ENCODE measurements around the gene TCERG1L.
"Not testable (repeated sequence)": the region's sequence is repeated elsewhere in the genome, so short reads cannot be mapped to it uniquely, and the experiment has no call there.

Gene TCERG1L

DNA sequence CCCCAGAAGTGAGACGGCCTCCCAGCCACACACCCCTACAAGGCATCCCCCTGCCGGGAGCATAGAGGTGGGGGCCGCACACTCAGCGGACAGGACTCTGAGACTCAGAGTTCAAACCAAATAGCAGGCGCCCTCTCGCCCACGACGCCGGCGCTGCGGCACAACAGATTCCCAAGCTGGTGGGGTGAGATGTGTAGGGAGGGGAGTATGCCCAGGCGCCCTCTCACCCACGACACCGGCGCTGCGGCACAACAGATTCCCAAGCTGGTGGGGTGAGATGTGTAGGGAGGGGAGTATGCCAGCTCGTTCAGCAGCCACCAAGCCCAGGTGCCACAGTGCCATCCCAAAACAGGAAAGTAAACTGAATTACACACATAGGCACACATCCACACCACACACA lies 64.7 kb downstream of the TCERG1L start:
- no peak for DNase-seq

DNA sequence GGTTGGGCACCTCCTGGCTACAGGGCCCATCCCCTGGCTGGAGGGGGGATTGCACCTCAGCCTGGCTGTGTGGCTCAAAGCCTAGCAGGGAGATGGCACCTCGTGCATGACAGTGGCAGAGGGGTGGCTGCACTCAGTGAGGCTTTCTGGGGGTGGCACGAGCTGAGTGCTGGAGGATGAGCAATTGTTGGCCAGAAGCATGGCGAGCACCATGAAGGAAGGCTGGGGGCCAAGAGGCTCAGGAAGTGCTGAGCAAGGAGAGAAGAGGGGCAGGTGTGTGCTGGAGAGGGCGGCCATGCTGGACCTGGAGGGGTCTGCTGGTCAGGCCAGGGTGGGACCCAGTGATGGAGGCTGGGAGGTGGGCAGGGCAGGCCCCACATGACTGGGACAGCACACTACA lies 65.4 kb downstream of the TCERG1L start:
- DNase-seq = no peak

DNA sequence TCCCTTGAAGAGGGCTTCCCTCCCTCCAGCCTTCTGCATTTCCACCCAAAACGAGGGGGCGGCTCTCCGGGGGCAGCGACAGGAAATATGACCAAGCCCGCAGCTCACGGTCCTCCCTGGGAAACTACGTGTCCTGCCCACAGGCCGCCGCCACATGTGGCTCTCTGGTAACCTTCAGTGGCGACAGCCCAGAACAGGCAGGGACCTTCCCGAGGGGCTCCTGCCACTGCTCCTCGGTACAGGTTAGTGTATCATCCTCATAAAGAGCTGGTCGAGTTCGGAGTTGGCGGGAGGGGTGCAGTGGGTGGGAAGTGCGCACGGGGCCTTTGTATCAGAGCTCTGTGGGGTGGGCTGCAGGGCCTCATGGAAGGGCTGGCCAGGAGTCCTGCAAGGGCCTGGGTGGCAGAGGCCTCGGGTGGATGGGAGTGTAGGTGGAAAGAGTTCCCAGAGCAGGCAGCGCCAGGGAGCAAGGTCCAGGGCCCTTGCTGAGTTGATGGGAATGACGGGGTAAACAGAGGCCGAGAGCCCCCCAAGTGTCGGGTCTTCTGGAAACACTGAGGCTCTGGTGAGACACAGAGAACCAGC lies 66.0 kb downstream of the TCERG1L start:
- no peak for DNase-seq

DNA sequence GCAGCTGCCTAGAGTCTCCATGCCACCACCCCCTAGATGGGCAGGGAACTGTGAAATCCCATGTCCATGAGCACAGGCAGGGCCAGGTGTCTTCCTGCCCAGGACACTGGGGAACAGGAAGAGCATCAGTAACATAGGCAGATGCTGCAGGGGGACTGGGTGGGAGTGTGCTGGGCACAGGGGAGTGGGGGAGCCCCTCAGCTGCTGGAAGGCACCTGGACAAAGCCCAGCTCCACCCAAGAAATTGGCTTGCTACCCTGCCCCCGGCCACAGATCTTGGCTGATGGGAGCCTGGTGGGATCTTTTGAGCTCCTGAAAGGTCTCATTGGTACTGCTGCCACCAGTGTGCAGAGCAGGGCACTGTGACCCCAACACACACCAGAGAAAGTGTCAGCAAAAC lies 66.7 kb downstream of the TCERG1L start:
- DNase-seq = no peak

DNA sequence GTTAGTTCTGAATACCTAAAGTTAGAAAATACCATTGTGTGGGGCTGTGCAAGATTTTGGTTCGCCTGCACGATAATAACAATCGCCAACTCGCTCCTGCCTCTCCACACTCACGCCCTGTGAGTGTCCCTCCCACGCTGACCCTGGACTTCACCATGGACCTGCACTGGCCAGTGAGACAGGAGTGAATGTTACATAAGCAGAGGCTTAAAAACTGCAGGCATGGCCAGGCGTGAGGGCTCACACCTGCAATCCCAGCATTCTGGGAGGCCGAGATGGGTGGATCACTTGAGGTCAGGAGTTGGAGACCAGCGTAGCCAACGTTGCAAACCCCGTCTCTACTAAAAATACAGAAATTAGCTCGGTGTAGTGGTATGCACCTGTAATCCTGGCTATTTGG lies 68.4 kb downstream of the TCERG1L start:
- DNase-seq = no peak

DNA sequence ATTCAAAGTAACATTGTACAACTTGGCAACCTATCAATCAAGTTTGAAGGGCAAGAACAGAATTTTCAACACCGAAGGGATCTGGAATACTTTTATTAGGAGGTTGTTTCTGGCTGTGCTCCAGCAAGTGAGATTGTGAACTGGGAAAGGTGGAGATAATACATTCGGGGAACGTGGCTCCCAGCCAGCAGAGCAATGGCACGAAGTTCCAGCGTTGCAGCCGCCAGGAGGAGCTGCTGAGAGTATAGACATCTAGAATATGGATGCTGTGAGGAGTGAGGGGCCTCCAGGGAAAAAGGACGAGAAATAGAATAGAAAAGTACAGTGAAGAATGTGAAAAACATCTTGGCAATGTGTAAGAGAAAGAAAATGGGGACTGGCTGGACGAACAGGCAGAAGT lies 69.5 kb downstream of the TCERG1L start:
- DNase-seq = no peak

DNA sequence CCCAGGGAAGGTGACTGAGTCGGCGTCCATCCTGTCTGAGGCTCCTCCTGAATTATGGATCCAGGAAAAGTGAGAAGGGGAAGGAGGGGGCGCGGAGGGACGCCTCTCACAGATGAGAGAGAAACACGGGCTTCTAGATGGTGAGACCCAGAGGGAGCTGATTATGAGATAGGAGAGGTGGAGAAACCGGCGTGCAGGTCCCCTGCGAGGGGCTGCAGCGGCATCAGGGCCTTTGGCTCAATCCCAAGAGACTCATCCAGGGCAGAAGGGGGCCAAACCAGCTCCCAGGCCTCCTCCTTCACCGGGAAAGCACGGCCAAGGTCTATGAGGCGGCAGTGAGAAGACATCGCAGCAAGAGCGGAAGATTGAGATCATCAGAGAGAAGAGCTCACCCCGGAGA lies 70.8 kb downstream of the TCERG1L start:
- no peak for DNase-seq

DNA sequence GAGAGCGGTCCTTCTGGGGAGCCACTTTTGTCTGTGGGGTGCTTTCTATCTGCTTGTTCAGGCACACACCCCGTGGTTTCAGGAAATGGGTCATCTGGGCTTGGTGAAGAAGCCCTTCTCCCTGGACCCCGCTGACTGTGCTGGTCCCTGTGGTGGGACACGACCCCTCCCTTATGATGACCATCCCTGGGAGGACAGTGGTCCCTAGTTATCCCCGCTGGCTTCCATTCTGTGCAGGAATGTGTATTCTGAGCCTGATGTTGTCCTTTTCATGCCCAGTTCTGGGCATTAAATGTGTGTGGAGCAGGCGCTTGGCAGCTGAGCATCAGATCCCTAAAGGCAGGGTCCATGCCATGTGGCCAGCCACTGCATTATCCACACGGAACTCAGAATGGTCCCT lies 71.6 kb downstream of the TCERG1L start:
- DNase-seq = no peak

DNA sequence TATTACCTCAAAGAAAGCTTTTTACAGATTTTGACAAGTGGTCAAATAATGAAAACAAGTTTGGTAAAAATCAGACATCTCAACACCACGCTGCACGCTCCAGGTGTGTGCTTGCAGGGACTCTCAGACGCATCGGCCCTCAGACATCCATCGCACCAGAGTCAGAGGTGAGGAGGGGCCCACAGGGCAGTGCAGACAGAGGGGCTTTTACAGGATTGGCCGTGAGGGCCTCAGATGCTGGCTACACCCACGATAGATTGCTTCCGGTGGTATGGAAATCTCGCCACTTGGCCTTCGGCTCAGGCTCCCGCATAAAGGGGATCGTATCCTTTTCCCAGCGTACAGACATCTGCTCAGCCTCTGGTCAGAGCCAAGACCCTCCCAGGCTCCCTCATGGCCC lies 72.1 kb downstream of the TCERG1L start:
- DNase-seq = no peak

DNA sequence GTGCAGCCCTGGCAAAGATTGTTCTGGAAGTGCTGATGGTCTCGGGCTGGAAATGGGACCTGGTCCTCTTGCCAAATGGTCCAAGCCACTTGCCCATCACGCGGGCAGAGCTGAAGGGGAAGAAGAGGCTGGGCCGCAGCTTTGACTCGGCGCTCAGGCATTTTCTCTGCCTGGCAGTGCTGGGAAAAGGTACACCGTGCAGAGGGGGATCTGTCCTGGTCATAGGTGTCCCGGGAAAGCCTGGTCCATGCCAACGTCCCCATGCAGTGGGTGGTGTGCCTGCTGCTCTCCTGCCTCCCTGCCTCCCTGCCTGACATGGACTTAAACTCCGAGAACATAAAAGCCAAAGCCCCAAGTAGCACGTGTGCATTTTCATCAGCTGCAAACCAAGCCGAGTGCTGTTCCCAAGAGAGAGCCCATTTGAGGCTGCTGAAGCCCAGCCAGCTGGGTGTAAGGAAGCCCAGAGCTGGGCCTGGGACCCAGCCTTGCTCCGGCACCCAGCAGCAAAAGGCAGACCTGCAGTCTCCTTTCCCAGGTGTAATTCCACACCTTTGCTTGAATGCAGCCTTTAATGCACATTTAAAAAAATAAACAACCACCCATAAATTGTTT lies 72.7 kb downstream of the TCERG1L start:
- no peak for DNase-seq

DNA sequence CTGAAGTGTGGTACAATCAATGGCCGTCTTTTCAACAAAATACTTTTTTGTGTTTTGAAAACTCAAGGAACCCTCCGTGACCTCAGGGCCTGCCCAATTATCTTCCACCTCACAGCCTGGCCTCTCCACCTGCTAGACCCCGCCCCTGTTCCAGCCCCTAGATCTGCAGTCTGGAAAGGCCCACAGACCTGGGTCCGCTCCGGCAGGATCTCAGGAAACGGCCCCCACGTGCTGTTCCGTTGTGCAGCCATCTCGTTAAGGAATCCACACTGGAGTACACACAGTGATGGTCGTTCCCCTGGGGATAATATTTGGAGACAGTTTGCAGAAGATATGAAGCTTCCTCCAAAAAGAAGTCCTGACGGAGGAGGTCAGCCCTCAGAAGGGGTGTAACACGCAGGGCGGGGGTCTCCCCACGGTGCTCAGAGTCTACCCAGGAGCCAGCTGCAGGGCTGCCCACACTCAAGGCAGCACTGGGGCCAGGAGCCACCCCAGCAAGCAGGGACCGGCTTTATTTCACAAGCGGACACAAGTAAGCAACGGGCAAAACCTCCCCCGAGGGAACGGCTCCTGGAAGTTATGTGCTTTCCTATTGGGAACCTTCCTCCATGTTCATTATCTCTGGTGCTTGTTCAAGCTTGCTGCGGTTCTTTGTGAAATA lies 73.4 kb downstream of the TCERG1L start:
- no peak for DNase-seq

DNA sequence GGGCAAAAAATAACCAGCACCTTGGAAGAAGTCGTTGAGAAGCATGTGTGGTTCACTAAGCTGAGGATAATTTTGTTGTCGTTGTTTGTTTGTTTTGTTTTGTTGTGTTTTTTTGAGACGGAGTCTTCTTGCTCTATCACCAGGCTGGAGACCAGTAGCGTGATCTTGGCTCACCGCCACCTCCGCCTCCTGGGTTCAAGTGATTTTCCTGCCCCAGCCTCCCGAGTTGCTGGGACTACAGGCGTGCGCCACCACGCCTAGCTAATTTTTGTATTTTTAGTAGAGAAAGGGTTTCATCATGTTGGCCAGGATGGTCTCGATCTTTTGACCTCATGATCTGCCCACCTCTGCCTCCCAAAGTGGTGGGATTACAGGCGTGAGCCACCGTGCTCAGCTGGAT lies 76.9 kb downstream of the TCERG1L start:
- DNase-seq = not testable (repeated sequence)

DNA sequence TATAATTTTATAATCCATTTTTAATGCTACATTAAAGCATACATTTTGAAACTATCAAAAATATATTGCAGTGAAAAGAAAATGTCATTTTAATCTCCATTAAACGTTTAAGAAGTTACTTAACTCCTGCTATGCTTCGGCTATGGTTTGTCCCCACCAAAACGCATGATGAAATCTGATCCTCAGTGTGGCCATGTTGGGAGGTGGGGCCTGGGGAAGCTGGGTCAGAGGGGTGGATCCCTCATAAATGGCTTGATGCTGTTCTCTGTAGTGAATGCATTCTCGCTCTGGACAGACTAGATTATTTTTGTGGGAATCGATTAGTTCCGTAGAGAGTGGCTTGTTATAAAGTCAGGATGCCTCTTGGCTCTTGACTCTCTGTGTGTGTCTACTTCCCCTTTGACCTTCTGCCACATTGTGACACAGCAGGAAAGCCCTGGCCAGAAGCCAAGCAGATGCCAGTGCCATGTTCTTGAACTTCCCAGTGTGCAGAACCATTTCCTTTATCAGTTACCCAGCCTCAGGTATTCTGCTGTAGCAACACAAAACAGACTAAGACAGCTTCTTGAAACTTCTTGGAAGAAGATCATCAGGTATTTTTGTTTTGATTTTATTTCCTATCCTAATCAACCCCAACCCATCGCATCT lies 77.8 kb downstream of the TCERG1L start:
- no peak for DNase-seq

DNA sequence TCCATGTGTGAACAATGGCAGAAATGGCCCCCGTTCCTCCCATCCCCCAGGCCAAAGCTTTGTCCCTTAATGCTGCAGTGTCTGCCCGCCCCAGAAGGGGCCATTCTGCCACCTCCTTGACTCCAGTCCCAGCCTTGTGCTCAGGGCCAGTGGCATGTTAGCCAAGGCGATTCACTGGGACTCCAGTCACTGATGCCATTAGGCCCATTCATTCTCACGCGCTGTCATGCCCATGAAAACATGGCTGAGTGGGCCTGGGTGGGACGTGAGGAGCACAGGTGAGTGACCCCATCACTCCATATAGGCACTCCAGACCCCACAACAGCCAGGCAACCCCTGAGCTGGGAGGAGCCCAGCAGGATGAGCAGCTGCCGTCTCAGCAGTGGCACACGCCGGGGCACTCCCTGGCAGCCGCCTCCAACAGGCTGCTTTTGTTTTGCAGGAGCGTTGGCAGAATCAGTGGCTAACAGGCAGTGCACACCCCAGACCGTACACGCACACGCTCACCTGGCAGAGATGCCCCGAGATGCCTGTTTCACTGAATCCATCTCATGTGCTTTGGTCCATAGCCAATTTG lies 79.5 kb downstream of the TCERG1L start:
- no peak for DNase-seq

DNA sequence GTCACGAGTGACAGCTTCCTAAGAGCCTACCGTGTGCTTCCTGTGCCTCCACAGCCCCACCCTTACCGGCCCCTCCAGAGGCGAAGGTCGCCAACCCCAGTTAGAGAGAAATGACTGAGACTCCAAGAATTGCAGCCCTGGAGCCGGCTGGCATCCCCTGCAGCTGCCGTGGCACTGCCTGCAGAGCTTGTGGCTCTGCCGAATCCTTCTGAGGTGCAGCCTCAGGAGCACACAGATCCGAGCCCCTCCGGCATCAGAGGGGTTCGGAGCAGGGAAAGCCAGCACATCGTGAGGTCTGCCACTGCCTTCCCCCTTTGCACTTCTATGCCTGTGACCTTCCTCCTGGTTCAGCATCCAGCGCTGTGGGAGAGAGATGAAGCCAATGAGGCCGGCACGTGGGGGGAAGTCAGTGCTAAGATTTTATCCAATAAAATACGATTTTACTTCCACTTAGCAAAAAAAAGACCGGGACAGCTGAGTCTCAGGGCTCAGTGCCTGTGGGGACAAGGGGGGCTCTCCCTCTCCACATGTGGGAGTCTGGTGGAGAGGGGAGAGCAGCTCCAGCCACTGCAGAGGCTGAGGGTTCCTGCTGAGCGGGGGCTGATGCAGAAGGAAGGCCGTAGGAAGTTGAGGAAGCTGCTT lies 80.1 kb downstream of the TCERG1L start:
- no peak for DNase-seq

DNA sequence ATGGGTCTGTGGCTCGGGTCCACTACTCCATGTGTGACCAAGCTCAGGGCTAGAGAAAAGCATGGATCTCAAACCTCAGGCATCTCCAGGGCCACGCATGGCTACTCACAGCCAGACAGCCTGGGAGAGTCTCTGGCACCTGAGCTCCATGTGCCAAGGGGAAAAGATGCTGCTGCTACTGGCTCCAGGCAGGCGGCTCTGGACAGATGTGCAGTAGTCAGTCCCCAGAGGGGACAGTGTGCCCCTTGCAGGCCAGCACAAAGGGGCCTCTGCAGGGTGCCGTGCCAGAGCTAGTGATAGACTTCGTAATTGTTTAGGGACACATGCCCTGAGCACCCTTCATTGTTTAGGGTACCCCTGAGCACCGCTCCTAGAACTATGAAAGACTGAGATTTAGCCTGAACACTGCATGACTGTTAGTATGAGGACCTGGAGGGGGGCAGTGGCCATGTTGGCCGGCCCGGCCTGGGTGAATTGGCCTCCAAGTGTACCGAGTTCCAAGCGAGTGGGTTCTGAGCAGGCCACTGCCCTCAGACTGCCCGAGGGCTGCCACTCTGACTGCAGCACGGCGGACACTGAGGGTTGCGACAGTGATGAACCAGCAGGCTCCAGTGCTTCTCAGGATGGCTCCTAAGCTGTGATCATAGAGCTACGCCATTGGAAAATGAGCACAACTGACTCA lies 80.7 kb downstream of the TCERG1L start:
- DNase-seq = no peak

DNA sequence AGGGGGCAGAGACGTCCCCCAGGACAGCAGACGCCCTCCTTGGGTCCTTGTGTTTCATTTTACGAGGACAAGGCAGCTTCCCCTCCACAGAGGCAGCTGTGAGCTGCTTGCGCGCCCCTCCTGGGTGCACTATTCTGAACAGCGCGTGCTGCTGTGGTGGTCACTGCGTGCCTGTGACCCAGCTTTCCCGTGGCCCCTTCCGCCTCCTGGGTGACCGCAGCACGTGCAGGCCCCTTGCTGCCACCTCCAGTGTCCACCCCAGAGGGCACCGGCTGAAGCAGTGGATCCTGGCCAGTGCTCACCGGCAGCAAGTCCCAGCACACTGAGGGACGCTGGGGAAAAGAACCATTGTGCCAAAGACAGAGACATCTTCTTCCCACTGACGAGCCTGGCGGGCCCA lies 81.4 kb downstream of the TCERG1L start:
- no peak for DNase-seq

DNA sequence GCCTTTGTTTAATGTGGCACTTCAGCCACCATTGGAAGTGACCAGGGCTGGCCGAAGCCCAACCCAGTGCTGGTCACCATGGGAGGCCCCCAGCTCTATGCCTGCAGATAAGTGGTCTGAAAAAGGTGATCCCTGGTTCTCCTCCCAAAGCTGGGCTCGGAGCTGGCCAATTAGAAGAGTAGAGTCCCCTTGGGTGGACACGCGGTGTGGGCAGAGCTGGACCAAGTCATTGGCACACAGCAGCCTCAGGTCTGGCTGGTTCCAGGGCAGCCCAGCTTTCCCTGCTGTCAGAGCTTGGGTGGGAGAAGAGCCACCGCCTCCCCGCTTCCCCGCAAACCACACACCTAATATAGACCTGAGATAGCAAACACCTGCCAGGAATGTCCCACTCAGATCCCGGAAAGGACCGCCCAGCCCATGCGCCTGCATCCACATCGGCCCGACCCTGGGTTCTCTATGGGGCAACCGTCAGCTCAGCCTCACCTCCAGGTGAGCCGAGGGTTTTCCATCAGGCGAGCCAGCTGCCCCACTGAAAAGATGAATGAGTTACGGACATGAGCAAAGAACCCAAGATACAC lies 84.3 kb downstream of the TCERG1L start:
- no peak for DNase-seq

DNA sequence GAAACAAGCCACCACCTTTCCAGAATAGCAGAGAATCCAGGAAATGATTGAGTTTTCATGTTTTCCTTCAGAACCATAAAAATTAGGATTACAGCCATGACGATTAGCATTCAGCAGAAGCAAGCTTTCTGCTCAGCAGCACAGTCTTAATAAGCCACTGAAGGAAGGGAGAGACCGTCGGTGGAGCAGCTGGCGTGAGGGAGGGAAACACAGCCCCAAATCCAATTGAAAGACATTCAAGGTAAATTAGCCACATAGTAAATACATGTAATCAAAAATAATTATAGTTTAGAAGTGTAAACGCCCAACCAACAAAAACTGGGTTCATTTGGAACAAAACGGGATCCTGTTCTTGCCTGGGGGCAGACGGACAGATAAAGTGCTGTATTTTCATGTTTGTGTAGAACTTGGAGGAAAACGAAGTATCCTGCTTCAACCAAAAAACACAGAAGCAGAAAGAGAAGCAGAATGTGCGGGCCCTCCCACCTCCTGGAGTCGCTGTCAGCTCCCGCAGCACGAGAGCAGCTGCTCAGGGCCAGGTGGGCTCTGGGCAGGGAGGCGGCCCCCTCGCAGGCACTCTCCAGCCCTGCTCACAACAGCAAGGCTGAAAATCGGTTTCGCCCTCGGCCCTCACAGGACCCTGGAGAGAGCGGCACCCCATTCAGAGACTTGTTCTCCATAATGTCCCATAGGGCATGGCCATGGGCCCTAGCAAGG lies 84.9 kb downstream of the TCERG1L start:
- DNase-seq = no peak

DNA sequence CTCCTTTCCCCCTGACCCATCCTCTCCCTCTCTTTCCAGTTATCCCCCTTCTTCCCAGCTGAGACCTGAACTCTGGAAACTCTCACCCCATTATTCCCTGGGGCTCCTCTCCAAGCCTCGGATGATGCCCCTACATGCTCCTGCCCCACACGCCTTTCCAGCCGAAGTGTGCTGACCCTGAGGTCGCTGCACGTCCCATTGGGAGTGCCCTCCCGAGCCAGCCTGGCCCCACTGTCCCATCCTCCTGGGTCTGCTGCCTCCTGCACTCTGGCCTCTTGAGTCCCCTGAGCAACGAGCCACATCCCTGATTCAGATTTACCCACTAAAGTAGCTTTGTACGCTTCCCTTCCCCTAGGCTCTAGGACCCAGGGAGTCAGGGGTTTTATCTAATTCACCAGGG lies 87.4 kb downstream of the TCERG1L start:
- DNase-seq = no peak

DNA sequence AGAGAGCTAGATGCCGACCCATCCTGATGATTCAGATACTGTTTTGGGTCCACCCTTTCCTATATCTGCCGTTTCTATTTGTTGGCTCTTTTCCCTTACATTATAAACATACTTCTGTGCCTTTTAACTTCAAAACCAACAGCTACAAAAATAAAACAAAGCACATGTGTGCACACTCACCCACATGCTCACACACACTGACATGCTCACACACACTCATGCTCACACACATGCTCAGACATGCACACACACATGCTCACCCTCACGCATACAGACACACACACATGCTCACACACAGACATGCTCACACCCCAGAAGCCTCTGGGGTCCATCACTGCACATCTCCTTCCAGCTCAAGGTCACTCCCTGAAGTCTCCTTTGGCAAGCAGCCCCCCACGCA lies 88.1 kb downstream of the TCERG1L start:
- DNase-seq = no peak

DNA sequence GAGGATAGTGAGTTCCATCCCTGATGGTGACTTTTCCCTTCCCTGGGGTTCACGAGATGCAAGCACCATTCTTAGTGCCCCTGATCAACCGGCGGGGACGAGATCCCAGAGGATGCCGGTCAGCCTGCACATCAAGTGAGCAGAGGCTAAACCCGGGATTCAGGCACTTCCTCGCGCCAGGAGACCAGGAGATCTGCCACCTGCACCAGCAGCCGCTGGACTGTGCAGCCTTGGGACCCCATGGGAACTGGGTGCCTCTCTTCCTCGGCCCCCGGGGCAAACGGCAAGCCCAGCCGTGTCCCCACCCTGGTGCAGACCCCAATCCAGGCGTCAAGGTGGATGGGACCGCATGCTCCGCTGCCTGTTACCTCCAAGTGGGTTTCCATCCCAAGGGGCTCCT lies 88.5 kb downstream of the TCERG1L start:
- DNase-seq = no peak
